ENCODE measurements around the gene POP7. TPM values are rescaled to one million over a fixed set of nuclear protein-coding genes. Genes with fewer than 3 reads are reported as not detected.

POP7 gene
- total RNA-seq, 1 donor from 2014 or later: 40.6 TPM

GRCh38 chr7:100730136-100730800, 24.3 kb downstream of the POP7 start:
- Histone ChIP-seq H3K27ac (ENCODE audit: low read depth, low read length) (no peak overlapping the region), H2AFZ (ENCODE audit: low read depth, low read length) (no peak overlapping the region), H3K4me1 (ENCODE audit: insufficient read depth, low read length) (peaks cover 15% of the 10 kb centered on the region), H3K9me3 (ENCODE audit: insufficient read depth, low read depth, low read length) (no peaks in the 10 kb centered on the region), H3K27me3 (ENCODE audit: insufficient read depth, low read length) (peaks cover 15% of the 10 kb centered on the region), H3K4me2 (ENCODE audit: low read length) (no peak overlapping the region), H3K4me3 (ENCODE audit: insufficient read depth, low read depth, low read length) (no peak overlapping the region), H3K36me3 (ENCODE audit: insufficient read depth, low read length) (no peaks in the 10 kb centered on the region), H3K79me2 (ENCODE audit: insufficient read depth, low read length) (no peaks in the 10 kb centered on the region), H4K20me1 (ENCODE audit: insufficient read depth, low read length) (no peaks in the 10 kb centered on the region), H3K9ac (ENCODE audit: low read length) (no peak overlapping the region)
- H3K27ac Mint-ChIP-seq (ENCODE audit: unreplicated experiment): no peak overlapping the region
- peaks cover 9% of the 10 kb centered on the region for H3K27me3 Mint-ChIP-seq (ENCODE audit: low read depth, unreplicated experiment)
- H3K4me3 Mint-ChIP-seq (ENCODE audit: unreplicated experiment): no peak overlapping the region
- FAIRE-seq (no peak), DNase-seq (ENCODE audit: low read depth) (no peak)
- no peaks in the 10 kb centered on the region for H3K36me3 Mint-ChIP-seq (ENCODE audit: low read depth, unreplicated experiment)
- peaks cover 8% of the 10 kb centered on the region for H3K4me1 Mint-ChIP-seq (ENCODE audit: low read depth, unreplicated experiment)
- H3K9me3 Mint-ChIP-seq (ENCODE audit: unreplicated experiment): no peaks in the 10 kb centered on the region
- TF ChIP-seq CTCF (IDR thresholded peaks at IDR 0.05; ENCODE audit: insufficient read depth, low read depth, low read length) (no peak), EZH2 (IDR thresholded peaks at IDR 0.05; ENCODE audit: insufficient read depth, low read length) (no peak)

- Histone ChIP-seq H3K4me2 (ENCODE audit: low read length) (no peak overlapping the region), H3K4me1 (ENCODE audit: insufficient read depth, low read length) (peaks cover 3% of the 10 kb centered on the region), H3K79me2 (ENCODE audit: insufficient read depth, low read length) (no peaks in the 10 kb centered on the region), H3K9me3 (ENCODE audit: insufficient read depth, low read depth, low read length) (no peaks in the 10 kb centered on the region), H3K9ac (ENCODE audit: low read length) (no peak overlapping the region), H3K27me3 (ENCODE audit: insufficient read depth, low read length) (peaks cover 15% of the 10 kb centered on the region), H3K4me3 (ENCODE audit: insufficient read depth, low read depth, low read length) (no peak overlapping the region), H2AFZ (ENCODE audit: low read depth, low read length) (no peak overlapping the region), H3K36me3 (ENCODE audit: insufficient read depth, low read length) (no peaks in the 10 kb centered on the region), H3K27ac (ENCODE audit: low read depth, low read length) (no peak overlapping the region), H4K20me1 (ENCODE audit: insufficient read depth, low read length) (no peaks in the 10 kb centered on the region)
- TF ChIP-seq CTCF (IDR thresholded peaks at IDR 0.05; ENCODE audit: insufficient read depth, low read depth, low read length): no peak
- TF ChIP-seq EZH2 (IDR thresholded peaks at IDR 0.05; ENCODE audit: insufficient read depth, low read length): no peak
- H3K27me3 Mint-ChIP-seq (ENCODE audit: low read depth, unreplicated experiment): peaks cover 9% of the 10 kb centered on the region
- no peak overlapping the region for H3K27ac Mint-ChIP-seq (ENCODE audit: unreplicated experiment)
- H3K4me3 Mint-ChIP-seq (ENCODE audit: unreplicated experiment): no peak overlapping the region
- no peak for FAIRE-seq
- H3K9me3 Mint-ChIP-seq (ENCODE audit: unreplicated experiment): no peaks in the 10 kb centered on the region
- H3K36me3 Mint-ChIP-seq (ENCODE audit: low read depth, unreplicated experiment): no peaks in the 10 kb centered on the region
- H3K4me1 Mint-ChIP-seq (ENCODE audit: low read depth, unreplicated experiment): peaks cover 5% of the 10 kb centered on the region
- DNase-seq (ENCODE audit: low read depth): no peak
These were observed 26.2 kb downstream of the POP7 start for GRCh38 chr7:100731937-100732636.

- Histone ChIP-seq H3K4me2 (ENCODE audit: low read length) (no peak overlapping the region), H3K27ac (ENCODE audit: low read depth, low read length) (no peak overlapping the region), H3K9ac (ENCODE audit: low read length) (no peak overlapping the region), H2AFZ (ENCODE audit: low read depth, low read length) (no peak overlapping the region), H3K4me1 (ENCODE audit: insufficient read depth, low read length) (no peaks in the 10 kb centered on the region), H3K79me2 (ENCODE audit: insufficient read depth, low read length) (no peaks in the 10 kb centered on the region), H4K20me1 (ENCODE audit: insufficient read depth, low read length) (no peaks in the 10 kb centered on the region), H3K9me3 (ENCODE audit: insufficient read depth, low read depth, low read length) (no peaks in the 10 kb centered on the region), H3K36me3 (ENCODE audit: insufficient read depth, low read length) (no peaks in the 10 kb centered on the region), H3K4me3 (ENCODE audit: insufficient read depth, low read depth, low read length) (no peak overlapping the region), H3K27me3 (ENCODE audit: insufficient read depth, low read length) (peaks cover 7% of the 10 kb centered on the region)
- Mint-ChIP-seq H3K27ac (ENCODE audit: unreplicated experiment) (no peak overlapping the region), H3K36me3 (ENCODE audit: low read depth, unreplicated experiment) (no peaks in the 10 kb centered on the region), H3K4me1 (ENCODE audit: low read depth, unreplicated experiment) (no peaks in the 10 kb centered on the region), H3K27me3 (ENCODE audit: low read depth, unreplicated experiment) (peaks cover 8% of the 10 kb centered on the region), H3K9me3 (ENCODE audit: unreplicated experiment) (no peaks in the 10 kb centered on the region), H3K4me3 (ENCODE audit: unreplicated experiment) (no peak overlapping the region)
- DNase-seq (ENCODE audit: low read depth) (no peak), FAIRE-seq (no peak)
- no peak for TF ChIP-seq CTCF (IDR thresholded peaks at IDR 0.05; ENCODE audit: insufficient read depth, low read depth, low read length)
- TF ChIP-seq EZH2 (IDR thresholded peaks at IDR 0.05; ENCODE audit: insufficient read depth, low read length): no peak
These were observed 29.8 kb downstream of the POP7 start for GRCh38 chr7:100735730-100736129.
